Esophagus muscularis mucosa (tissue), 3 donors: ENCODE measurements around the gene NOL4.

Experiments
- CTCF ChIP-seq, 3 experiments: fragments of 200-600 bp in 2 of 3; fragments of 450-650 bp in 1 of 3; sonication (generic) in 2 of 3; IDR thresholded peaks; one replicate each; pipeline ENCODE4 v1.5.1; 2017 to 2019; ENCODE audit warnings: antibody characterized with exemption in 3 of 3, mild to moderate bottlenecking in 2 of 3, moderate library complexity in 1 of 3
- POLR2AphosphoS5 ChIP-seq, 2 donors: sonication (generic); formaldehyde crosslinking; IDR thresholded peaks; one replicate each; pipeline ENCODE4 v1.6.1; 2017; ENCODE audit warnings: antibody characterized with exemption in 2 of 2

- TF ChIP-seq CTCF (IDR thresholded peaks at IDR 0.05) (no peak), POLR2AphosphoS5 (IDR thresholded peaks at IDR 0.05) (no peak)
Observed at GRCh38 chr18:34248727-34249126, 24.0 kb upstream of the NOL4 start.
